Epithelial cell of proximal tubule (primary cell): ENCODE results near the gene SHKBP1. TPM values are rescaled to one million over a fixed set of nuclear protein-coding genes. Genes with fewer than 3 reads are reported as not detected.

Source experiments
- DNase-seq: peaks from one replicate; pipeline ENCODE4 v3.0.0-alpha.2; 2011; ENCODE audit warnings: low read depth
- H3K4me3 ChIP-seq: 2 replicates; pipeline ENCODE4 v1.5.1; 2011; ENCODE audit warnings: low read depth, mild to moderate bottlenecking, low read length
- CTCF ChIP-seq: conservative IDR thresholded peaks from 2 replicates; pipeline ENCODE4 v1.5.1; 2012; ENCODE audit warnings: low read depth, mild to moderate bottlenecking, low read length
- total RNA-seq: library from RNA; depleted of rRNA; stranded (reverse); fragments of >200 nt; gene quantifications from 2 replicates; pipeline ENCODE4 v1.2.3, GENCODE V29; 2015

Gene SHKBP1
- total RNA-seq, 1 donor from 2014 or later = 113 TPM

GRCh38 chr19:40604171-40604646 is 27.5 kb downstream of the SHKBP1 start:
- no peak for TF ChIP-seq CTCF
- peak overlapping the region; percentile 11 for H3K4me3 ChIP-seq
- no peak for DNase-seq

- H3K4me3 ChIP-seq = peak overlapping the region; percentile 67
- DNase-seq = no peak
- TF ChIP-seq CTCF = no peak
Observed at GRCh38 chr19:40604647-40605215, 28.1 kb downstream of the SHKBP1 start.

DNA sequence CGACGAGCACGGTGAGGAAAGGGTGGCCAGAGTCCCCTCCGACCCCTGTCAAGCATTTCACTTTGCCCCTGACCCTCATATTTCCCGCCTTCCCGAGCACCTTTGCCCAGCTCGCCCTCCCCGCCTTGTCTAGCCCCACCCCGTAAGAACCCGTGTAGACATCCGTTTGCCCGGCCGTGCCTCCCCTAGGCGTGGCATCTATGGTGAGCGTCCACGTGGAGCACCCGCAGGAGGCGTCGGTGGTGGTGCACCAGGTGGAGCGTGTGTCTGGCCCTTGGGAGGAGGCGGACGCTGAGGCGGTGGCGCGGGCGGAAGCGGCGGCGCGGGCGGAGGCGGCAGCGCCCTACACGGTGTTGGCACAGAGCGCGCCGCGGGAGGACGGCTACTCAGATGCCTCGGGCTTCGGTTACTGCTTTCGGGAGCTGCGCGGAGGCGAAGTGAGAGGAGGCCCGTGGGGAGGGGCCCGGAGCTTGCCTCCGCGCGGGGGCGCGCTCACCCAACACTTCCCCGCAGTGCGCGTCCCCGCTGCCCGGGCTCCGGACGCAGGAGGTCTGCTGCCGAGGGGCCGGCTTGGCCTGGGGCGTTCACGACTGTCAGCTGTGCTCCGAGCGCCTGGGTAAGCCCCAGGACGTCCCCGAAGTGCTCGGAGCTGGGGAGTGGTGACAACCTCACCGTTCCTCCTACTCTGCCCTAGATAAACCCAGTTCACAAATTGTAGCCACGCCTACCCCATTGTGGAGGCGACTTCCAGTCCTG is 28.7 kb downstream of the SHKBP1 start:
- peak; percentile 27 for TF ChIP-seq CTCF
- peak overlapping the region; percentile 67 for H3K4me3 ChIP-seq
- no peak for DNase-seq

GRCh38 chr19:40607311-40608239 is 30.9 kb downstream of the SHKBP1 start:
- TF ChIP-seq CTCF = no peak
- no peak for DNase-seq

GRCh38 chr19:40608240-40608621 is 31.6 kb downstream of the SHKBP1 start:
- no peak for TF ChIP-seq CTCF
- no peak for DNase-seq
- no peak overlapping the region for H3K4me3 ChIP-seq

More at GRCh38 chr19:40607311-40608239, 30.9 kb downstream of the SHKBP1 start:
- H3K4me3 ChIP-seq = no peak overlapping the region

GRCh38 chr19:40608957-40609356 is 32.3 kb downstream of the SHKBP1 start:
- no peak for TF ChIP-seq CTCF
- DNase-seq = no peak
- peak overlapping the region; percentile 63 for H3K4me3 ChIP-seq
